IMR-90 (cell line): ENCODE measurements around the gene DOCK2. TPM values are rescaled to one million over a fixed set of nuclear protein-coding genes. Genes with fewer than 3 reads are reported as not detected.

Experiments
- ATAC-seq: fragments of 200-7000 bp; cut with Tn5 transposase; 2 replicates; pipeline ENCODE4 v1.9.1; 2020; ENCODE audit warnings: low read depth, mild to moderate bottlenecking, moderate library complexity
- BruUV-seq: library from RNA; stranded (reverse); fragments of 400-500 nt; replicated peaks from 2 replicates; lab custom pipeline; 2021; lab: Mats Ljungman, UMichigan
- CTCF ChIA-PET: fragments of 300-600 bp; formaldehyde crosslinking; extraction: SDS; loops from one replicate; lab custom pipeline; 2021; ENCODE audit warnings: antibody characterized with exemption; lab: Yijun Ruan, JAX
- POLR2A ChIA-PET: fragments of 300-600 bp; sonication (Branson Sonifier 250); formaldehyde crosslinking; loops from one replicate; lab custom pipeline; 2022; ENCODE audit warnings: antibody characterized with exemption; ENCODE audit not compliant: unreplicated experiment; lab: Charles Lee
- DNase-seq: peaks from one replicate; pipeline ENCODE4 v3.0.0; 2013
- H2AFZ ChIP-seq: replicated peaks from 2 replicates; pipeline ENCODE3; 2013; ENCODE audit warnings: low read length, mild to moderate bottlenecking; ENCODE audit not compliant: poor library complexity
- H2AK5ac ChIP-seq: 2 replicates; pipeline ENCODE4 v1.6.1; 2013; ENCODE audit warnings: low read depth, low read length, inconsistent platforms
- H2AK9ac ChIP-seq: replicated peaks from 2 replicates; pipeline ENCODE3; 2013; ENCODE audit warnings: mild to moderate bottlenecking, low read depth, low read length, moderate library complexity; ENCODE audit not compliant: poor library complexity
- H2BK120ac ChIP-seq: 2 replicates; pipeline ENCODE4 v1.6.1; 2013; ENCODE audit warnings: low read depth, low read length, inconsistent platforms
- H2BK15ac ChIP-seq: 3 replicates; pipeline ENCODE4 v1.6.1; 2013; ENCODE audit warnings: low read depth, low read length, inconsistent platforms
- H2BK20ac ChIP-seq: 2 replicates; pipeline ENCODE4 v1.6.1; 2013; ENCODE audit warnings: low read depth, mild to moderate bottlenecking, inconsistent platforms, low read length, moderate library complexity
- H2BK5ac ChIP-seq: 2 replicates; pipeline ENCODE4 v1.6.1; 2013; ENCODE audit warnings: mild to moderate bottlenecking, low read depth, low read length, inconsistent platforms; ENCODE audit not compliant: poor library complexity, severe bottlenecking
- H3K14ac ChIP-seq: replicated peaks from 2 replicates; pipeline ENCODE4 v1.6.1; 2013; ENCODE audit warnings: low read depth, low read length, inconsistent platforms
- H3K18ac ChIP-seq: 2 replicates; pipeline ENCODE4 v1.6.1; 2013; ENCODE audit warnings: low read depth, low read length, control low read depth
- H3K23ac ChIP-seq: 2 replicates; pipeline ENCODE4 v1.6.1; 2013; ENCODE audit warnings: low read depth, low read length, inconsistent platforms
- H3K27ac ChIP-seq: 2 replicates; pipeline ENCODE4 v1.5.1; 2013; ENCODE audit warnings: mild to moderate bottlenecking, control low read depth, low read length; ENCODE audit not compliant: insufficient read depth
- H3K27me3 ChIP-seq: 2 replicates; pipeline ENCODE4 v1.6.1; 2013; ENCODE audit warnings: low read length; ENCODE audit not compliant: control insufficient read depth, insufficient read depth
- H3K36me3 ChIP-seq: 2 replicates; pipeline ENCODE4 v1.6.1; 2013; ENCODE audit warnings: low read length, mixed read lengths; ENCODE audit not compliant: control insufficient read depth, insufficient read depth
- H3K4ac ChIP-seq: 2 replicates; pipeline ENCODE4 v1.6.1; 2013; ENCODE audit warnings: low read depth, low read length, inconsistent platforms
- H3K4me1 ChIP-seq: 2 replicates; pipeline ENCODE4 v1.6.1; 2013; ENCODE audit warnings: low read length, mixed read lengths; ENCODE audit not compliant: control insufficient read depth, insufficient read depth
- H3K4me2 ChIP-seq: 2 replicates; pipeline ENCODE4 v1.6.1; 2013; ENCODE audit warnings: low read depth, mild to moderate bottlenecking, control low read depth, low read length, moderate library complexity
- H3K4me3 ChIP-seq: 2 replicates; pipeline ENCODE4 v1.5.1; 2013; ENCODE audit warnings: low read depth, mild to moderate bottlenecking, control low read depth, low read length, moderate library complexity; ENCODE audit not compliant: insufficient read depth
- H3K56ac ChIP-seq: 2 replicates; pipeline ENCODE4 v1.6.1; 2013; ENCODE audit warnings: low read length, inconsistent platforms; ENCODE audit not compliant: insufficient read depth; ENCODE audit errors: extremely low read depth
- H3K79me1 ChIP-seq, 2 experiments: 2 replicates each; pipeline ENCODE4 v1.6.1; 2013; ENCODE audit warnings: low read length in 2 of 2, inconsistent platforms in 1 of 2, low read depth in 1 of 2
- H3K9ac ChIP-seq: 2 replicates; pipeline ENCODE4 v1.6.1; 2013; ENCODE audit warnings: low read depth, low read length, control low read depth
- H3K9me1 ChIP-seq: 2 replicates; pipeline ENCODE4 v1.6.1; 2013; ENCODE audit warnings: low read length, inconsistent platforms; ENCODE audit not compliant: insufficient read depth
- H3K9me3 ChIP-seq: 2 replicates; pipeline ENCODE4 v1.6.1; 2013; ENCODE audit warnings: low read length; ENCODE audit not compliant: control insufficient read depth, insufficient read depth
- H4K20me1 ChIP-seq: 2 replicates; pipeline ENCODE4 v1.6.1; 2013; ENCODE audit warnings: low read length, inconsistent platforms; ENCODE audit not compliant: insufficient read depth
- H4K5ac ChIP-seq: 2 replicates; pipeline ENCODE4 v1.6.1; 2013; ENCODE audit warnings: mild to moderate bottlenecking, low read depth, low read length, control low read depth
- H4K8ac ChIP-seq, 2 experiments: 2 replicates each; pipeline ENCODE4 v1.6.1; 2013; ENCODE audit warnings: low read depth in 2 of 2, low read length in 2 of 2, control low read depth in 1 of 2, inconsistent platforms in 1 of 2
- H4K91ac ChIP-seq: 2 replicates; pipeline ENCODE4 v1.6.1; 2013; ENCODE audit warnings: low read depth, low read length, inconsistent platforms; ENCODE audit not compliant: insufficient read depth
- BHLHE40 ChIP-seq: fragments of 150-350 bp; IDR thresholded peaks from 2 replicates; pipeline ENCODE4 v1.6.1; 2016; ENCODE audit warnings: mild to moderate bottlenecking, low read depth, low read length
- CEBPB ChIP-seq: IDR thresholded peaks from 2 replicates; pipeline ENCODE4 v1.6.1; 2012; ENCODE audit warnings: low read depth, low read length, improper control_type of control experiment
- RAD21 ChIP-seq: IDR thresholded peaks from 2 replicates; pipeline ENCODE4 v1.6.1; 2012; ENCODE audit warnings: low read length, improper control_type of control experiment
- USF2 ChIP-seq: fragments of 150-350 bp; IDR thresholded peaks from 2 replicates; pipeline ENCODE4 v1.6.1; 2017; ENCODE audit warnings: mild to moderate bottlenecking, antibody characterized with exemption, low read length, low read depth
- WGBS, 2 experiments: methylation state at CpG; one replicate each; pipeline versions ENCODE4 v1.1.5 to v1.1.7; 2013; ENCODE audit warnings: missing lambda C conversion rate in 2 of 2; ENCODE audit not compliant: insufficient read length in 1 of 2; ENCODE audit errors: extremely low coverage in 2 of 2; 5-methylcytosine and 5-hydroxymethylcytosine counted together
- dilution Hi-C: fragments of 300-500 bp; cut with HindIII; formaldehyde crosslinking; loops from one replicate; pipeline ENCODE4 v1.14.3; 2018; ENCODE audit warnings: low sequenced_read_pairs; ENCODE audit not compliant: unreplicated experiment
- in situ Hi-C: fragments of 300-500 bp; cut with MboI; formaldehyde crosslinking; loops from 3 replicates; pipeline ENCODE4 v1.14.3; 2019; ENCODE audit warnings: low sequenced_read_pairs, inconsistent platforms, mixed read lengths
- intact Hi-C: fragments of 100-400 bp; cut with micrococcal nuclease; formaldehyde crosslinking; loops from 2 replicates; pipeline ENCODE4 v1.10.0; 2022
- polyA plus RNA-seq, 3 experiments: library from polyadenylated mRNA; depleted of rRNA; stranded (reverse); fragments of >200 nt; gene quantifications; 2 replicates each; pipeline ENCODE4 v1.2.3, GENCODE V29; 2012; ENCODE audit warnings: low replicate concordance in 1 of 3
- total RNA-seq: library from RNA; depleted of rRNA; stranded (reverse); fragments of >200 nt; gene quantifications from 2 replicates; pipeline ENCODE4 v1.2.3, GENCODE V29; 2012
- TF ChIP-seq, protein P1 (sequence below): conservative IDR thresholded peaks from 2 replicates; pipeline ENCODE4 v1.5.1; 2012; ENCODE audit warnings: mild to moderate bottlenecking, low read depth, low read length, improper control_type of control experiment

Gene DOCK2
- total and polyA plus RNA-seq, 2 of the 4 experiments (the other 2 are of a cell fraction) = 0.72 to 3.0 TPM

DNA sequence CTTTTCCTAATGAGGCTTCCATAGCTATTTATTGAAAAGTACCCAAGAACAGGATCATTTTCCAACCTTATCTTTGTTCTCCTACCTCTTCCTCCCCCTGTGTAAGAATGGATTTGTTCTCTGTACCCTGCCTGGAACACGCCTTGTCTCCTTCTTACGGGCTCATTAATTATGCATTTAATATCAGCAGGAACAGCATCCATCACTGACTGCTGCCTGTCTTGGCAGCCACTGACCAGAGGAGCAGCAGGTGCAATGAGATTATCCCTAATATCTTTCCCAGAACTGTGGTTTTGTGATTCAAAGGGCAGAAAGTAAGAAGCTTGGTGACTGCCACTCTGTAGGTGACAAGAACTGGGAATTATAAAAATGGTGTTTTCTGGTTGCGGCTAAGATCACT is 362.5 kb downstream of the DOCK2 start:
- CTCF ChIA-PET = interaction anchor here (0.8 kb wide), 1 partner anchor 71 kb away, joined by 4 read pairs; no protein-coding TSS in a partner anchor
- no peak overlapping the region for H3K23ac ChIP-seq
- no peaks in the 10 kb centered on the region for H3K79me1 ChIP-seq
- POLR2A ChIA-PET = no interaction called here
- H3K14ac ChIP-seq = no peak overlapping the region
- no peak overlapping the region for H2BK15ac ChIP-seq
- no peak overlapping the region for H2BK20ac ChIP-seq
- H4K91ac ChIP-seq = no peak overlapping the region
- intact Hi-C loops = loop anchor here (5.0 kb wide), 2 partner anchors 947 to 1007 kb away; no protein-coding TSS in a partner anchor
- H2BK120ac ChIP-seq = no peak overlapping the region
- no peaks in the 10 kb centered on the region; the same call in 1 of the 2 replicates for H3K27me3 ChIP-seq
- no peak overlapping the region for H2AFZ ChIP-seq
- BruUV-seq = no TSS peak
- no peak overlapping the region for H2AK5ac ChIP-seq
- no peak overlapping the region for H3K18ac ChIP-seq
- H4K8ac ChIP-seq = no peak overlapping the region
- no peak overlapping the region for H3K4ac ChIP-seq
- no peaks in the 10 kb centered on the region for H3K4me1 ChIP-seq
- H3K4me3 ChIP-seq = no peak overlapping the region
- TF ChIP-seq, protein P1, sequence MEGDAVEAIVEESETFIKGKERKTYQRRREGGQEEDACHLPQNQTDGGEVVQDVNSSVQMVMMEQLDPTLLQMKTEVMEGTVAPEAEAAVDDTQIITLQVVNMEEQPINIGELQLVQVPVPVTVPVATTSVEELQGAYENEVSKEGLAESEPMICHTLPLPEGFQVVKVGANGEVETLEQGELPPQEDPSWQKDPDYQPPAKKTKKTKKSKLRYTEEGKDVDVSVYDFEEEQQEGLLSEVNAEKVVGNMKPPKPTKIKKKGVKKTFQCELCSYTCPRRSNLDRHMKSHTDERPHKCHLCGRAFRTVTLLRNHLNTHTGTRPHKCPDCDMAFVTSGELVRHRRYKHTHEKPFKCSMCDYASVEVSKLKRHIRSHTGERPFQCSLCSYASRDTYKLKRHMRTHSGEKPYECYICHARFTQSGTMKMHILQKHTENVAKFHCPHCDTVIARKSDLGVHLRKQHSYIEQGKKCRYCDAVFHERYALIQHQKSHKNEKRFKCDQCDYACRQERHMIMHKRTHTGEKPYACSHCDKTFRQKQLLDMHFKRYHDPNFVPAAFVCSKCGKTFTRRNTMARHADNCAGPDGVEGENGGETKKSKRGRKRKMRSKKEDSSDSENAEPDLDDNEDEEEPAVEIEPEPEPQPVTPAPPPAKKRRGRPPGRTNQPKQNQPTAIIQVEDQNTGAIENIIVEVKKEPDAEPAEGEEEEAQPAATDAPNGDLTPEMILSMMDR = no peak
- TF ChIP-seq CEBPB = no peak
- TF ChIP-seq RAD21 = no peak
- no peak for TF ChIP-seq USF2
- TF ChIP-seq BHLHE40 = no peak
- in situ Hi-C loops = no loop called here
- ATAC-seq = no peak
- dilution Hi-C loops = no loop called here
- H4K5ac ChIP-seq = no peak overlapping the region
- H3K9ac ChIP-seq = no peak overlapping the region
- H3K27ac ChIP-seq = no peak overlapping the region
- no peaks in the 10 kb centered on the region for H3K9me1 ChIP-seq
- no peak overlapping the region for H3K4me2 ChIP-seq
- no peaks in the 10 kb centered on the region for H3K9me3 ChIP-seq
- no peaks in the 10 kb centered on the region for H3K36me3 ChIP-seq
- no peak overlapping the region for H3K56ac ChIP-seq
- H2BK5ac ChIP-seq = no peak overlapping the region
- no peak overlapping the region for H2AK9ac ChIP-seq
- DNase-seq = no peak
- WGBS, 2 experiments = 100% methylated on average over 1 of the region's 3 CpGs; no CpG with 5 or more reads in 1 of the 2 experiments
- no peaks in the 10 kb centered on the region for H4K20me1 ChIP-seq
